Thymus (tissue), 14 donors: ENCODE measurements around the gene TMEM117. TPM values are rescaled to one million over a fixed set of nuclear protein-coding genes. Genes with fewer than 3 reads are reported as not detected.
A peak's percentile ranks its signal among the peaks of the same experiment; 100 is the strongest.

Experiments used
- DNase-seq, 9 donors: peaks; one replicate each; pipeline ENCODE4 v3.0.0-alpha.2; 2013; ENCODE audit warnings: low spot score in 9 of 9, low read depth in 6 of 9, missing footprints in 1 of 9
- H3K27ac ChIP-seq, 2 donors: one replicate each; pipeline ENCODE4 v1.5.1; 2013; ENCODE audit warnings: control low read depth in 1 of 2, low read depth in 1 of 2, low read length in 1 of 2, mild to moderate bottlenecking in 1 of 2, moderate library complexity in 1 of 2
- H3K27me3 ChIP-seq, 2 donors: one replicate each; pipeline ENCODE4 v1.5.1; 2013; ENCODE audit warnings: low read length in 1 of 2; ENCODE audit not compliant: control insufficient read depth in 2 of 2, insufficient read depth in 1 of 2
- H3K36me3 ChIP-seq, 2 donors: one replicate each; pipeline ENCODE4 v1.5.1; 2013; ENCODE audit warnings: low read length in 1 of 2, mild to moderate bottlenecking in 1 of 2, moderate library complexity in 1 of 2; ENCODE audit not compliant: control insufficient read depth in 2 of 2, insufficient read depth in 2 of 2
- H3K4me1 ChIP-seq, 2 donors: one replicate each; pipeline ENCODE4 v1.5.1; 2013; ENCODE audit warnings: low read length in 2 of 2; ENCODE audit not compliant: control insufficient read depth in 2 of 2, insufficient read depth in 2 of 2
- H3K4me3 ChIP-seq, 2 donors: one replicate each; pipeline ENCODE4 v1.5.1; 2013; ENCODE audit warnings: low read length in 2 of 2, control low read depth in 1 of 2, mild to moderate bottlenecking in 1 of 2
- H3K9me3 ChIP-seq, 2 donors: one replicate each; pipeline ENCODE4 v1.5.1; 2013; ENCODE audit warnings: low read length in 1 of 2, mild to moderate bottlenecking in 1 of 2; ENCODE audit not compliant: control insufficient read depth in 2 of 2, insufficient read depth in 1 of 2
- WGBS: extraction: QIAGEN DNeasy Blood & Tissue Kit; methylation state at CpG from one replicate; pipeline ENCODE4 v1.1.7; 2013; 5-methylcytosine and 5-hydroxymethylcytosine counted together
- long read RNA-seq, 10 donors: transcript quantifications; one replicate each; lab custom pipeline, GENCODE V29; 2026
- polyA plus RNA-seq: library from polyadenylated mRNA; stranded (reverse); fragments of 200-250 nt; gene quantifications from one replicate; pipeline ENCODE4 v1.2.3, GENCODE V29; 2013
- total RNA-seq: library from RNA; stranded (reverse); fragments of 120-200 nt; gene quantifications from one replicate; pipeline ENCODE4 v1.2.4, GENCODE V29; 2013
- donor health status: healthy.

Gene TMEM117
- total RNA-seq: 4.5 TPM
- polyA plus RNA-seq: 3.6 TPM
- long read RNA-seq, donor 1: 0 reads
- long read RNA-seq, donor 2: 0 reads
- long read RNA-seq, donor 3: 0 reads
- long read RNA-seq, donor 4, partial matches to known transcripts: 0 of 1 reads
- long read RNA-seq, donor 4, other reads (novel, unspliced or antisense): 0 of 1 reads
- long read RNA-seq, donor 5, partial matches to known transcripts: 0 of 1 reads
- long read RNA-seq, donor 5, other reads (novel, unspliced or antisense): 0 of 1 reads
- long read RNA-seq, donor 6, partial matches to known transcripts: 0 of 1 reads
- long read RNA-seq, donor 6, other reads (novel, unspliced or antisense): 0 of 1 reads
- long read RNA-seq, donor 7, partial matches to known transcripts: 0 of 2 reads
- long read RNA-seq, donor 7, other reads (novel, unspliced or antisense): 0 of 2 reads
- long read RNA-seq, donor 8, partial matches to known transcripts: 0 of 1 reads
- long read RNA-seq, donor 8, other reads (novel, unspliced or antisense): 0 of 1 reads
- long read RNA-seq, donor 9: 0 reads
- long read RNA-seq, donor 10: 0 reads

- peak in 7 of 9 donors; percentile 25 to 72 (median 39) for DNase-seq
- Histone ChIP-seq H3K4me1 (peaks cover 3 to 6% of the 10 kb centered on the region in 2 donors), H3K27me3 (peaks cover 3 to 5% of the 10 kb centered on the region in 2 donors), H3K9me3 (no peaks in the 10 kb centered on the region), H3K4me3 (peak within 1 kb of the TSS; percentile 56 to 68), H3K36me3 (no peaks in the 10 kb centered on the region), H3K27ac (peak within 1 kb of the TSS; percentile 60 to 88)
- WGBS: under 1% methylated on average over 103 of the region's 103 CpGs
These were observed at the start of gene TMEM117 for GRCh38 chr12:43835656-43836474. Gene TMEM117 (plus strand): TSS chr12:43836081.

- Histone ChIP-seq H3K27me3 (no peaks in the 10 kb centered on the region), H3K27ac (no peak overlapping the region), H3K36me3 (peaks cover 41 to 51% of the 10 kb centered on the region in 2 donors), H3K9me3 (no peaks in the 10 kb centered on the region), H3K4me1 (no peaks in the 10 kb centered on the region), H3K4me3 (no peak overlapping the region)
- no peak for DNase-seq
These were observed 48.8 kb upstream of the TMEM117 start for GRCh38 chr12:43786899-43787693.

- DNase-seq: no peak
- Histone ChIP-seq H3K36me3 (peaks cover 30% of the 10 kb centered on the region in 2 donors), H3K9me3 (no peaks in the 10 kb centered on the region), H3K27me3 (no peaks in the 10 kb centered on the region), H3K4me3 (no peak overlapping the region), H3K27ac (no peak overlapping the region), H3K4me1 (no peaks in the 10 kb centered on the region)
These were observed 45.9 kb upstream of the TMEM117 start for GRCh38 chr12:43789941-43790340.

GRCh38 chr12:43795716-43796280, 40.1 kb upstream of the TMEM117 start:
- H3K27ac ChIP-seq: no peak overlapping the region
- DNase-seq: no peak
- peaks cover 12 to 41% of the 10 kb centered on the region in 2 donors for H3K36me3 ChIP-seq
- H3K4me3 ChIP-seq: no peak overlapping the region
- WGBS: 95% methylated on average over 2 of the region's 2 CpGs
- no peaks in the 10 kb centered on the region for H3K4me1 ChIP-seq
- H3K9me3 ChIP-seq: no peaks in the 10 kb centered on the region
- no peaks in the 10 kb centered on the region for H3K27me3 ChIP-seq

GRCh38 chr12:43797561-43798217, 38.2 kb upstream of the TMEM117 start:
- 97% methylated on average over 4 of the region's 4 CpGs for WGBS
- H3K9me3 ChIP-seq: no peaks in the 10 kb centered on the region
- peaks cover 9 to 55% of the 10 kb centered on the region in 2 donors for H3K36me3 ChIP-seq

GRCh38 chr12:43805149-43805859, 30.6 kb upstream of the TMEM117 start:
- no peaks in the 10 kb centered on the region for H3K27me3 ChIP-seq

More at GRCh38 chr12:43797561-43798217, 38.2 kb upstream of the TMEM117 start:
- DNase-seq: no peak
- no peak overlapping the region for H3K4me3 ChIP-seq
- H3K27me3 ChIP-seq: no peaks in the 10 kb centered on the region
- H3K27ac ChIP-seq: no peak overlapping the region
- no peaks in the 10 kb centered on the region for H3K4me1 ChIP-seq

GRCh38 chr12:43805860-43806736, 29.8 kb upstream of the TMEM117 start, which contains the start of gene TWF1:
Gene TWF1 (minus strand): TSS chr12:43806317. CDS start chr12:43806245, 72 bp downstream.
- H3K4me1 ChIP-seq: no peaks in the 10 kb centered on the region
- peak; percentile 61 to 91 (median 72) for DNase-seq
- H3K4me3 ChIP-seq: peak within 1 kb of the TSS; percentile 90 to 98
- no peaks in the 10 kb centered on the region for H3K9me3 ChIP-seq
- H3K27ac ChIP-seq: peak within 1 kb of the TSS; percentile 93 to 98
- H3K36me3 ChIP-seq: peaks cover 0 to 18% of the 10 kb centered on the region in 2 donors
- WGBS: under 1% methylated on average over 89 of the region's 89 CpGs
- no peaks in the 10 kb centered on the region for H3K27me3 ChIP-seq

More at GRCh38 chr12:43805149-43805859, 30.6 kb upstream of the TMEM117 start:
- 21% methylated on average over 20 of the region's 20 CpGs for WGBS
- Histone ChIP-seq H3K4me3 (peak overlapping the region; percentile 90 to 98), H3K4me1 (no peaks in the 10 kb centered on the region), H3K27ac (peak overlapping the region; percentile 78 to 98), H3K9me3 (no peaks in the 10 kb centered on the region), H3K36me3 (peaks cover 0 to 26% of the 10 kb centered on the region in 2 donors)
- DNase-seq: peak in 5 of 9 donors; percentile 3 to 37 (median 18)
